Stimulated activated CD8-positive, alpha-beta memory T cell treated with anti-CD3 and anti-CD28 coated beads, Interleukin-15, amount 100 ng/mL, for 48 hours (primary cell): ENCODE results near the gene PIWIL1.

Source experiments
- DNase-seq, 2 donors: peaks; one replicate each; pipeline ENCODE4 v3.0.0-alpha.2; 2020; ENCODE audit warnings: low read depth in 2 of 2

PIWIL1 gene

GRCh38 chr12:130336723-130337487, 782 bp upstream of the PIWIL1 start:
- no peak for DNase-seq

GRCh38 chr12:130338794-130339601, 1.3 kb downstream of the PIWIL1 start:
- no peak for DNase-seq

GRCh38 chr12:130339951-130340350, 2.3 kb downstream of the PIWIL1 start:
- DNase-seq, result no peak

- no peak for DNase-seq
These were observed 4.8 kb downstream of the PIWIL1 start for GRCh38 chr12:130342442-130342841.

GRCh38 chr12:130342842-130343241, 5.2 kb downstream of the PIWIL1 start:
- DNase-seq, result no peak

GRCh38 chr12:130344529-130344928, 6.8 kb downstream of the PIWIL1 start:
- no peak for DNase-seq

GRCh38 chr12:130345292-130345691, 7.6 kb downstream of the PIWIL1 start:
- DNase-seq, result no peak

GRCh38 chr12:130347588-130347987, 9.9 kb downstream of the PIWIL1 start:
- no peak for DNase-seq

- DNase-seq, result no peak
These were observed 13.0 kb downstream of the PIWIL1 start for GRCh38 chr12:130350715-130351114.

- no peak for DNase-seq
These were observed 13.6 kb downstream of the PIWIL1 start for GRCh38 chr12:130351326-130351725.

- DNase-seq, result no peak
These were observed 15.4 kb downstream of the PIWIL1 start for GRCh38 chr12:130353081-130353480.

GRCh38 chr12:130354407-130354806, 16.7 kb downstream of the PIWIL1 start:
- no peak for DNase-seq

GRCh38 chr12:130356222-130356621, 18.5 kb downstream of the PIWIL1 start:
- no peak for DNase-seq

GRCh38 chr12:130357241-130357640, 19.6 kb downstream of the PIWIL1 start:
- no peak for DNase-seq

GRCh38 chr12:130357729-130358330, 20.1 kb downstream of the PIWIL1 start:
- DNase-seq, result no peak

GRCh38 chr12:130362060-130362459, 24.4 kb downstream of the PIWIL1 start:
- DNase-seq, result no peak

- DNase-seq, result no peak
These were observed 26.9 kb downstream of the PIWIL1 start for GRCh38 chr12:130364578-130364977.

- no peak for DNase-seq
These were observed 28.5 kb downstream of the PIWIL1 start for GRCh38 chr12:130366159-130366558.

- DNase-seq, result no peak
These were observed 29.3 kb downstream of the PIWIL1 start for GRCh38 chr12:130367003-130367402.

- DNase-seq, result no peak
These were observed 29.8 kb downstream of the PIWIL1 start for GRCh38 chr12:130367523-130367922.

GRCh38 chr12:130369816-130370215, 32.1 kb downstream of the PIWIL1 start:
- no peak for DNase-seq

GRCh38 chr12:130371296-130371695, 33.6 kb downstream of the PIWIL1 start:
- DNase-seq, result no peak

GRCh38 chr12:130372936-130373335, 35.2 kb downstream of the PIWIL1 start:
- no peak for DNase-seq
